Measurements from ENCODE around the gene ATCAY. TPM values are rescaled to one million over a fixed set of nuclear protein-coding genes. Genes with fewer than 3 reads are reported as not detected.
A peak's percentile ranks its signal among the peaks of the same experiment; 100 is the strongest.
"Not testable (repeated sequence)": the region's sequence is repeated elsewhere in the genome, so short reads cannot be mapped to it uniquely, and the experiment has no call there.

ATCAY gene
- total RNA-seq, 1 donor from 2014 or later = 182 TPM

DNA sequence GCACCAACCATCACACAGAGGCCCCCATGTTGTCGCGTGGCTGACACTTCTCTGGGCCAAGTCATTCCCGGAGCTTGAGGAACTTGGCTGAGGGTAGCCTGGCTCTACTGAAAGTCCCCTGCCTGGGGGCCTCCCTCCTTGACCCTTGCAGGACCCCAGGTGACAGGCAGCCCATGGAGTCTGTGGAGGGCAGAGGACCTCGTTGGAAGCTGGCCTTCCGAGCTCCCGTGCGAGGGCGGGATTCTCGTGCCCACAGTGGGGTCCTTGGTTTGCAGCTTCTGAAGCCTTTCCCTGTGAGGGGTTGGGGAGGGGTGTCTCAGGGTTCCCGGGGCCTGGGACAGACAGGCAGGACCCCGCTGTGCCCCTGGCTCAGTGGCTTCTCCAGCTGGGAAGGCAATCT is 68.8 kb downstream of the ATCAY start:
- Mint-ChIP-seq H3K27ac (ENCODE audit: unreplicated experiment) (no peak overlapping the region), H3K4me3 (ENCODE audit: unreplicated experiment) (no peak overlapping the region), H3K36me3 (ENCODE audit: unreplicated experiment) (no peaks in the 10 kb centered on the region), H3K27me3 (ENCODE audit: unreplicated experiment) (peaks cover 13% of the 10 kb centered on the region), H3K9me3 (ENCODE audit: unreplicated experiment) (peaks cover 7% of the 10 kb centered on the region), H3K4me1 (ENCODE audit: low read depth, unreplicated experiment) (peaks cover 15% of the 10 kb centered on the region)
- TF ChIP-seq, protein P1, sequence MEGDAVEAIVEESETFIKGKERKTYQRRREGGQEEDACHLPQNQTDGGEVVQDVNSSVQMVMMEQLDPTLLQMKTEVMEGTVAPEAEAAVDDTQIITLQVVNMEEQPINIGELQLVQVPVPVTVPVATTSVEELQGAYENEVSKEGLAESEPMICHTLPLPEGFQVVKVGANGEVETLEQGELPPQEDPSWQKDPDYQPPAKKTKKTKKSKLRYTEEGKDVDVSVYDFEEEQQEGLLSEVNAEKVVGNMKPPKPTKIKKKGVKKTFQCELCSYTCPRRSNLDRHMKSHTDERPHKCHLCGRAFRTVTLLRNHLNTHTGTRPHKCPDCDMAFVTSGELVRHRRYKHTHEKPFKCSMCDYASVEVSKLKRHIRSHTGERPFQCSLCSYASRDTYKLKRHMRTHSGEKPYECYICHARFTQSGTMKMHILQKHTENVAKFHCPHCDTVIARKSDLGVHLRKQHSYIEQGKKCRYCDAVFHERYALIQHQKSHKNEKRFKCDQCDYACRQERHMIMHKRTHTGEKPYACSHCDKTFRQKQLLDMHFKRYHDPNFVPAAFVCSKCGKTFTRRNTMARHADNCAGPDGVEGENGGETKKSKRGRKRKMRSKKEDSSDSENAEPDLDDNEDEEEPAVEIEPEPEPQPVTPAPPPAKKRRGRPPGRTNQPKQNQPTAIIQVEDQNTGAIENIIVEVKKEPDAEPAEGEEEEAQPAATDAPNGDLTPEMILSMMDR (IDR thresholded peaks at IDR 0.05; ENCODE audit: partially characterized antibody, unreplicated experiment) = no peak
- DNase-seq = no peak

DNA sequence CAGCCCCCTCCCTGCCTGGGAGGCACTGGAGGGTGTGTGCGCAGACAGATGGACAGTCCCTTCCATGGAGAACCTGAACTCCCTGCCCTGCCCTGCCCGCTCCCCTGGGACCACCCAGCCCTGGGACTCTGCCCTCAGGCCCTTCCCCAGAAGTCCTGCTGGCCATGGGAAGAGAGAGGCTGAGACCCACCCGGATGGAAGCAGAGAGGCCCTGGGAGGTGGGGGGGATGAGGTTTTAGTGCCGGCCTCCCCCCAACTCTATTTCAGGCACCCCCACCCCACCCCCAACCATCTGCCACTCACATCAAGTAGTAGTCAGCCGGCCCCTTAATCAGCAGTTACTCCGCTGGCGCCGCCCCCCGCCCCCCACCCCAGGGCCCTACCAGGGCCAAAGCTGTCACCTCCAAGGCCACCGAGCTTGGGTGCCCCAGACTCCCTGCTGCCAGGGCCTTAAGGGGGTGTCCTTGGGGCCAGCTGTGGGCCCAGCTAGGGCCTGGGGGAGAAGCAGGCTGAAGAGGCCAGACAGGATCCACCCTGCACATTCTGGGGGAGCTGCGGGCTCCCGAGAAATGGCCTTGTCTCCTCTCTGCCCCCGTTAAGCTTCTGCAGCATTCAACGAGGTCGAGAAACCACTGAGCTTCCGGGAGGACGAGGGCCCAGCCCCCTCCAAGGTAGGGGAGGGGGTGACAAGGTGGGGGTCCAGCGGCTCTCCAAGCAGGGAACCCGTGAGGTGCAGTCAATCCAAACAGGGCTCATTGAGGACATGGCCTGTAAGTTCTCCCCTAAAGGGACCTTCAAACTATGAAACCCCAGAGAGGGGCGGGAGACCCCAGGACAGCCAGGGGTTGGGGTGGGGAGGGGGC is 69.7 kb downstream of the ATCAY start:
- Mint-ChIP-seq H3K27me3 (ENCODE audit: unreplicated experiment) (peaks cover 13% of the 10 kb centered on the region), H3K27ac (ENCODE audit: unreplicated experiment) (peak overlapping the region; percentile 72)
- peak; percentile 83 for DNase-seq

DNA sequence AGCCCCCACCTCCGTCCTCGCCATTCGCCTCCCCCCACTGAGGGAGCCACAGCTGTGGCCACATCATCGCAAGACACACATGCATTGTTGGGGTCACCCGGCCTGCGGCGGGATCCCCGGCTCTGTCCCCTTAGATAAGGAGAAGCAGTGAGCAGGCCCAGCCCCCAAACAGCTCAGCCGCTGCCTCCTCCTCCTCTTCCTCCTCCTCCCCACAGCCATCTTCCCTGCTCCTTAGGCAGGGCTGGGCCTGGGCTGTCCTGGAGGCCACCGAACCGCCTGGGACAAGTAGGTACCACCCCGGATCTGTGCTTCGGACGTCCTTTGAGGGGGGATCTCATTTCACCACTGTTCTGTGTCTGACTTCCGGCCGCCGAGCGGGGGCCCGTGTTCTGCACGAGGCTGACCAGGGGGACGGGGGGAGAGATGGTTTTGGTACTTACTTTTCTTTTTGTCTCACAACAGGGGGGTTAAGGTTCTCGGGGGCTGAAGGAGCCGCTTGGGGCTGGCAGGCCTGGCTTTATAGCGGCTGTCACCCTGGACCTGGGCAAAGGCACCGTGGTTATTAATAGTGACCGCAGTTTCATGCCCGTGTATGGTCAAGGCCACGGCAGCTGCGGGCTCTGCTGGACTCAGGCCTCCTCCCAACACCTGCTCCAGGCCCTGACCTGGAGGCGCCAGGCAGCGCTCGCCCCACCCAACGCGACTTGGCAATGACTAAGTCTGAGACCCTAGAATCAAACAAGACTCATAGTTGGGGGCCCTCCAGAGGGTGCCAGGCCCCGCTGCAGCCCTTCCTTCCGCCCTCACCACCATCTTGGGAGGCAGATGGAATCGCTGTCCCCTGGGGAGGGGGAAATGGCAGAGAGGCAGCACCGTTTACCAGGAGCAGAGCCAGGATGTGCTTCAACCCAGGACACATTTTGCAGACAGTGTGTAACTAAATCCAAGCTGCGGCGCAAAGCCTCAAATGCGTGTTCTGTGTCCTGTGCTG is 70.7 kb downstream of the ATCAY start:
- Mint-ChIP-seq H3K4me1 (ENCODE audit: low read depth, unreplicated experiment) (peaks cover 15% of the 10 kb centered on the region), H3K27me3 (ENCODE audit: unreplicated experiment) (peaks cover 10% of the 10 kb centered on the region), H3K27ac (ENCODE audit: unreplicated experiment) (peak overlapping the region; percentile 92), H3K36me3 (ENCODE audit: unreplicated experiment) (no peaks in the 10 kb centered on the region), H3K4me3 (ENCODE audit: unreplicated experiment) (peak overlapping the region; percentile 34), H3K9me3 (ENCODE audit: unreplicated experiment) (peaks cover 7% of the 10 kb centered on the region)
- TF ChIP-seq, protein P1 (IDR thresholded peaks at IDR 0.05; ENCODE audit: partially characterized antibody, unreplicated experiment) = no peak
- DNase-seq = peak; percentile 70

More for the DNA sequence above, 69.7 kb downstream of the ATCAY start:
- Mint-ChIP-seq H3K4me1 (ENCODE audit: low read depth, unreplicated experiment) (peaks cover 15% of the 10 kb centered on the region), H3K4me3 (ENCODE audit: unreplicated experiment) (no peak overlapping the region), H3K9me3 (ENCODE audit: unreplicated experiment) (peaks cover 7% of the 10 kb centered on the region), H3K36me3 (ENCODE audit: unreplicated experiment) (no peaks in the 10 kb centered on the region)
- TF ChIP-seq, protein P1 (IDR thresholded peaks at IDR 0.05; ENCODE audit: partially characterized antibody, unreplicated experiment) = no peak

DNA sequence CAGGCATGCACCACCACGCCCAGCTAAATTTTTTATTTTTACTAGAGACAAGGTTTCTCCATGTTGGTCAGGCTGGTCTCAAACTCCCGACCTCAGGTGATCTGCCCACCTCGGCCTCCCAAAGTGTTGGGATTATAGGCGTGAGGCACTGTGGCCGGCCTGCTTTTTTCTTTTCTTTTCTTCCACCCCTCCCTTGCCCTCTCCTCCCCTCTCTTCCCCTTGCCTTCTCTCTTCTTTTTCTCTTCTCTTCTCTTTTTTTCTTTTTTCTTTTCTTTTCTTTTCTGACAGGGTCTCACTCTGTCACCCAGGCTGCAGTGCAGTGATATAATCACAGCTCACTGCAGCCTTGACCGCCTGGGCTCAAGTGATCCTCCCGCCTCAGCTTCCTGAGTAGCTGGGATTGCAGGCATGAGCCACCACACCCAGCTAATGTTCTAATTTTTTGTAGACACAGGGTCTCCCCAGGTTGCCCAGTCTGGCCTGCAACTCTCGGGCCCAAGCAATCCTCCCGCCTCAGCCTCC is 72.3 kb downstream of the ATCAY start:
- H3K27me3 Mint-ChIP-seq (ENCODE audit: unreplicated experiment) = peaks cover 12% of the 10 kb centered on the region
- H3K4me3 Mint-ChIP-seq (ENCODE audit: unreplicated experiment); DNase-seq; H3K36me3 Mint-ChIP-seq (ENCODE audit: unreplicated experiment): not testable (repeated sequence)
- H3K4me1 Mint-ChIP-seq (ENCODE audit: low read depth, unreplicated experiment) = peaks cover 15% of the 10 kb centered on the region
- peaks cover 10% of the 10 kb centered on the region for H3K9me3 Mint-ChIP-seq (ENCODE audit: unreplicated experiment)
- H3K27ac Mint-ChIP-seq (ENCODE audit: unreplicated experiment) = peak overlapping the region; percentile 81

DNA sequence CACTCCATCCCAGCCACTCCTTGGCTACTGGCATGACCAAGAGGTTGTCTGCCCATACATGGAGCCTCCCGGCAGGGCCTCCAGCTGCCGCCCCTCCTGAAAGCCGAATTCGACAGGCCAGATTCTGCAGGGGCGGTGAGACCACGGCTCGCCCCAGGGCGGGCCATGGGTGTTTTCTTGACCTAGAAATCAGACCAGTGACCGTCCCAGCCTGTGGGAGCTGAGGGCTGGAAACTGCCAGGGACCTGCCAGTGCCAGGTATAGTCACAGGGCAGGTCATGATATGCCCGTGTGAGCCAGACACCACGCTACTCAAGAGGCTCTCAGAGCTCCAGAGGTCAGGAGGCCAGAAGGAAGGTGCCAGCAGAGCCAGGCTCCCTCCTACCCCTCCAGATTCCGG is 73.6 kb downstream of the ATCAY start:
- no peak for DNase-seq
- TF ChIP-seq, protein P1 (IDR thresholded peaks at IDR 0.05; ENCODE audit: partially characterized antibody, unreplicated experiment) = no peak
- peaks cover 7% of the 10 kb centered on the region for H3K27me3 Mint-ChIP-seq (ENCODE audit: unreplicated experiment)
- peaks cover 15% of the 10 kb centered on the region for H3K4me1 Mint-ChIP-seq (ENCODE audit: low read depth, unreplicated experiment)
- H3K36me3 Mint-ChIP-seq (ENCODE audit: unreplicated experiment) = no peaks in the 10 kb centered on the region
- no peak overlapping the region for H3K27ac Mint-ChIP-seq (ENCODE audit: unreplicated experiment)
- H3K4me3 Mint-ChIP-seq (ENCODE audit: unreplicated experiment) = no peak overlapping the region
- peaks cover 10% of the 10 kb centered on the region for H3K9me3 Mint-ChIP-seq (ENCODE audit: unreplicated experiment)

DNA sequence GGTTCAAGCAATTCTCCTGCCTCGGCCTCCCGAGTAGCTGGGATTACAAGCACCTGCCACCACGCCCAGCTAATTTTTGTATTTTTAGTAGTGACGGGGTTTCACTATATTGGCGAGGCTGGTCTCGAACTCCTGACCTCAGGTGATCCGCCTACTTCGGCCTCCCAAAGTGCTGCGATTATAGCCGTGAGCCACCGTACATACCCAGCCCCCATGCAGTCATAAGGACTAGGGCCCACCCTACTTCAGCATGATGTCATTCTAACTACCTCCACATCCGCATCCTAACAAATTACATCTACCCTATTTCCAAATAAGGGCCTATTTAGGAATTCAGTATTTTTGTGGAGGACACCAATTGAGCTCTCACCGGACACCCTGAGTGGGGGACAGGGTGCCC is 74.8 kb downstream of the ATCAY start:
- H3K4me1 Mint-ChIP-seq (ENCODE audit: low read depth, unreplicated experiment) = peaks cover 15% of the 10 kb centered on the region
- H3K36me3 Mint-ChIP-seq (ENCODE audit: unreplicated experiment); H3K4me3 Mint-ChIP-seq (ENCODE audit: unreplicated experiment); H3K27ac Mint-ChIP-seq (ENCODE audit: unreplicated experiment); DNase-seq; H3K27me3 Mint-ChIP-seq (ENCODE audit: unreplicated experiment): not testable (repeated sequence)
- H3K9me3 Mint-ChIP-seq (ENCODE audit: unreplicated experiment) = peaks cover 10% of the 10 kb centered on the region

Data from glutamatergic neuron (in vitro differentiated cells).